AG04450 (cell line): ENCODE data around the gene PSORS1C2. TPM values are rescaled to one million over a fixed set of nuclear protein-coding genes. Genes with fewer than 3 reads are reported as not detected.

Source experiments
- CTCF ChIA-PET: fragments of 300-600, 350-600 bp; formaldehyde crosslinking; extraction: SDS; loops from one replicate; lab custom pipeline; 2022; ENCODE audit warnings: antibody characterized with exemption, inconsistent platforms; lab: Charles Lee
- POLR2A ChIA-PET: fragments of 350-600 bp; formaldehyde crosslinking; extraction: SDS; loops from one replicate; lab custom pipeline; 2021; ENCODE audit warnings: antibody characterized with exemption, inconsistent platforms; lab: Yijun Ruan, JAX
- DNase-seq: peaks from one replicate; pipeline ENCODE4 v3.0.0-alpha.2; 2011; ENCODE audit warnings: low read depth, low spot score
- H3K27ac ChIP-seq: one replicate; pipeline ENCODE4 v1.5.1; 2012; ENCODE audit warnings: low read depth, low read length, control low read depth
- H3K27me3 ChIP-seq: one replicate; pipeline ENCODE4 v1.6.0; 2012; ENCODE audit warnings: low read length; ENCODE audit not compliant: control insufficient read depth, insufficient read depth
- H3K4me3 ChIP-seq: 2 replicates; pipeline ENCODE4 v1.5.1; 2011; ENCODE audit warnings: mild to moderate bottlenecking, low read depth, low read length, control low read depth
- H3K9me3 ChIP-seq: 2 replicates; pipeline ENCODE4 v1.5.1; 2012; ENCODE audit warnings: low read length; ENCODE audit not compliant: control insufficient read depth, insufficient read depth
- polyA plus RNA-seq: library from polyadenylated mRNA; depleted of rRNA; stranded (reverse); fragments of >200 nt; gene quantifications from 2 replicates; pipeline ENCODE4 v1.2.3, GENCODE V29; 2011
- TF ChIP-seq, protein P1 (sequence below): IDR thresholded peaks from 2 replicates; pipeline ENCODE4 v1.5.1; 2011; ENCODE audit warnings: low read depth, low read length, control low read depth, inconsistent platforms

Gene PSORS1C2
- polyA plus RNA-seq, 1 experiment = not detected

DNA sequence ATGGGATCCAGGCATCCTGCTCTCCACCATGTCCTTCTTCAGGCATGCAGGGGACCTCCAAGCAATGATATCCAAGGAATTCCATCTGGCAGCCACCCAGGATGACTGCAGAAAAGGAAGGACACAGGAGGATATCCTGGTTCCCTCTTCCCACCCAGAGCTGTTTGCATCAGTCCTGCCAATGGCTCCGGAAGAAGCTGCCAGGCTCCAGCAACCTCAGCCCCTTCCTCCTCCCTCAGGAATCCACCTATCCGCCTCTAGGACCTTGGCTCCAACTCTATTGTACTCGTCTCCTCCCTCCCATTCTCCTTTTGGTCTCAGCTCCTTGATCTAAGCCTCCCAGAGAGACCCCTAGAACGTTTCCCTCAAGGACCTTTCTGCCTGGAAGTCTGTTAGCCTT is 733 bp upstream of the PSORS1C2 start:
- no peak for DNase-seq
- Histone ChIP-seq H3K27me3 (no peaks in the 10 kb centered on the region), H3K4me3 (no peak overlapping the region), H3K27ac (no peak overlapping the region), H3K9me3 (no peaks in the 10 kb centered on the region; the same call in 1 of the 2 replicates)
- POLR2A ChIA-PET = interaction anchor here (1.2 kb wide), 1 partner anchor 19 kb away, joined by 4 read pairs; the partner anchor contains the start of gene TCF19
- TF ChIP-seq, protein P1, sequence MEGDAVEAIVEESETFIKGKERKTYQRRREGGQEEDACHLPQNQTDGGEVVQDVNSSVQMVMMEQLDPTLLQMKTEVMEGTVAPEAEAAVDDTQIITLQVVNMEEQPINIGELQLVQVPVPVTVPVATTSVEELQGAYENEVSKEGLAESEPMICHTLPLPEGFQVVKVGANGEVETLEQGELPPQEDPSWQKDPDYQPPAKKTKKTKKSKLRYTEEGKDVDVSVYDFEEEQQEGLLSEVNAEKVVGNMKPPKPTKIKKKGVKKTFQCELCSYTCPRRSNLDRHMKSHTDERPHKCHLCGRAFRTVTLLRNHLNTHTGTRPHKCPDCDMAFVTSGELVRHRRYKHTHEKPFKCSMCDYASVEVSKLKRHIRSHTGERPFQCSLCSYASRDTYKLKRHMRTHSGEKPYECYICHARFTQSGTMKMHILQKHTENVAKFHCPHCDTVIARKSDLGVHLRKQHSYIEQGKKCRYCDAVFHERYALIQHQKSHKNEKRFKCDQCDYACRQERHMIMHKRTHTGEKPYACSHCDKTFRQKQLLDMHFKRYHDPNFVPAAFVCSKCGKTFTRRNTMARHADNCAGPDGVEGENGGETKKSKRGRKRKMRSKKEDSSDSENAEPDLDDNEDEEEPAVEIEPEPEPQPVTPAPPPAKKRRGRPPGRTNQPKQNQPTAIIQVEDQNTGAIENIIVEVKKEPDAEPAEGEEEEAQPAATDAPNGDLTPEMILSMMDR = no peak
- CTCF ChIA-PET = interaction anchor here (1.3 to 3.6 kb wide), 3 partner anchors 11 to 227 kb away, joined by 3 to 64 read pairs (median 6); no protein-coding TSS in a partner anchor

DNA sequence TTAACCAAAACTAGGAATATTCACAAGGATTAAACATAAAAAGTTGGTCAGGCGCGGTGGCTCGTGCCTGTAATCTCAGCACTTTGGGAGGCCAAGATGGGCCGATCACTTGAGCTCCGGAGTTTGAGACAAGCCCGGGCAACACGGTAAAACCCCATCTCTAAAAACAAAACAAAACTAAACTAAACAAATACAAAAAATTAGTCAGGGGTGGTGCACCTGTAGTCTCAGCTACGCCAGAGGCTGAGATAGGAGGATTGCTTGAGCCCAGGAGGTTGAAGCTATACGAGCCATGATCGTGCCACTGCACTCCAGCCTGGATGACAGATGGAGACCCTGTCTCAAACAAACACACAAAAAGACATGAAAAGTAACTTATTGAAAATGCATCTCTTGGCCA is 3.2 kb downstream of the PSORS1C2 start:
- no peak for DNase-seq
- Histone ChIP-seq H3K27me3 (no peaks in the 10 kb centered on the region), H3K27ac (no peak overlapping the region), H3K4me3 (no peak overlapping the region), H3K9me3 (no peaks in the 10 kb centered on the region; the same call in 1 of the 2 replicates)
- TF ChIP-seq, protein P1 = no peak
- ChIA-PET CTCF (interaction anchor here (0.6 to 7.0 kb wide), 4 partner anchors 57 to 961 kb away, joined by 3 to 64 read pairs (median 8); no protein-coding TSS in a partner anchor), POLR2A (no interaction called here)

DNA sequence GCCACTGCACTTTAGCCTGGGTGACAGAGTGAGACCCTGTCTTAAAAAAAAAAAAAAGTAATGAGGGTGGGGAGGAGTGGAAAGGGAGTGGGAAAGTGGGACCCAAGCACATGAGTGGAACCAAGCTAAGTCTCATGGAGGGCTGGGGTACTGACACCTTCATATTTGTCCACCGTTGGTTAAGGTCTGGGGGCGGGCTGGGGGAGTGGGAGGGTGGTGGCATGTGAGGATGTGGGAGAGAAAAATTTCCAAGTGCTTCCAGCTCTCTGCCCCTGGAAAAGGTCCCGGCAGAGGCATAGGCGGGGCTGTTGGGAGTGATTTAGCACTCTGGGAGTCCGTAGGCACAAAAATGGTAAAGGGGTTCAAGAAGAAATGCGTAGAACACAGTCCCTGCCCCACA is 6.1 kb downstream of the PSORS1C2 start:
- no peak overlapping the region for H3K27ac ChIP-seq
- TF ChIP-seq, protein P1 = no peak
- POLR2A ChIA-PET = no interaction called here
- no peaks in the 10 kb centered on the region for H3K9me3 ChIP-seq
- CTCF ChIA-PET = interaction anchor here (0.5 to 7.0 kb wide), 6 partner anchors 9 to 234 kb away, joined by 3 to 64 read pairs (median 4); no protein-coding TSS in a partner anchor
- no peak overlapping the region for H3K4me3 ChIP-seq
- peaks cover 13% of the 10 kb centered on the region for H3K27me3 ChIP-seq
- no peak for DNase-seq

DNA sequence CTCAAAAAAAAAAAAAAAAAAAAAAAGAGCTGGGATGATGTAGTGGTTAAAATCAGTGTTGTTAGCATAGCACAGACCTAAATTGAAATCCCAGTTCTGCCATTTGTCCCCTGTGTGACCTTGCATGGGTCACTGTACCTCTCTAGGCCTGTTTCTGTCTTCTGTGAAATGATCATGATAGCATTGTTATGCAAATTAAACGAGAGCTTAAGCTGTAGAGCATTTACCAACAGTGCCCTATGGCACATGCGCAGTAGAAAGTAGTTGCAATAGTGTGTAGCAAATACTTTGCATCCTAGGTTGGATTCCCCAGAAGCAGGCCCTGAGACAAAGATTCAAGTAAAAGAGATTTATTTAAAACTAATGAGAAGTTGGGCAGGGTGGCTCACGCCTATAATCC is 7.3 kb downstream of the PSORS1C2 start:
- Histone ChIP-seq H3K4me3 (no peak overlapping the region), H3K27ac (no peak overlapping the region), H3K9me3 (no peaks in the 10 kb centered on the region), H3K27me3 (peaks cover 13% of the 10 kb centered on the region)
- TF ChIP-seq, protein P1 = no peak
- ChIA-PET CTCF (interaction anchor here (0.6 to 7.0 kb wide), 7 partner anchors 14 to 267 kb away, joined by 3 to 64 read pairs (median 5); no protein-coding TSS in a partner anchor), POLR2A (no interaction called here)
- no peak for DNase-seq

DNA sequence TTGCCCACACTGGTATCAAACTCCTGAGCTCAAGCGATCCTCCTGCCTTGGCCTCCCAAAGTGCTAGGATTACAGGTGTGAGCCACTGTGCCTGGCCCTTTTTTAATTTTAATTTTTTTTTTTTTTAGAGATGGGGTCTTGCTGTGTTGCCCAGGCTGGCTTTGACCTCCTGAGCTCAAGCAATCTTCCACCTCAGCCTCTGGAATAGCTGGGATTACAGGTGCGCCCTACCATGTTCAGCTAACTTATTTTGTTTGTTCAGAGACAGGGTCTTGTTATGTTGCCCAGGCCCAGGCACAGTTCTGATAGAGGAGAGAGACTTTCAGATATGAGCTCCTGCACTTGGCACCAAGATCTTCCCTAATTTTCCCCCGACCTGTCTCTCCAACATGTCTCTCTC is 8.1 kb downstream of the PSORS1C2 start:
- POLR2A ChIA-PET = no interaction called here
- TF ChIP-seq, protein P1 = no peak
- Histone ChIP-seq H3K9me3 (no peaks in the 10 kb centered on the region; the same call in 1 of the 2 replicates), H3K27me3 (peaks cover 13% of the 10 kb centered on the region), H3K27ac (no peak overlapping the region), H3K4me3 (no peak overlapping the region)
- CTCF ChIA-PET = interaction anchor here (0.9 to 7.0 kb wide), 5 partner anchors 16 to 236 kb away, joined by 3 to 64 read pairs (median 5); partner anchors contain the start of gene PSORS1C1
- DNase-seq = no peak
